H9 (cell line): ENCODE measurements around the gene EHF. TPM values are rescaled to one million over a fixed set of nuclear protein-coding genes. Genes with fewer than 3 reads are reported as not detected.

Experiments used
- DNase-seq: peaks from one replicate; pipeline ENCODE4 v3.0.0-alpha.2; 2017
- H2AFZ ChIP-seq: one replicate; pipeline ENCODE4 v1.6.1; 2013; ENCODE audit warnings: mild to moderate bottlenecking, low read length, control low read depth, moderate library complexity
- H2AK5ac ChIP-seq: 2 replicates; pipeline ENCODE4 v1.6.1; 2013; ENCODE audit warnings: low read length, control low read depth, mixed read lengths; ENCODE audit not compliant: insufficient read length
- H2BK120ac ChIP-seq: one replicate; pipeline ENCODE4 v1.6.1; 2013; ENCODE audit warnings: low read depth, mild to moderate bottlenecking, low read length, control low read depth, inconsistent platforms; ENCODE audit not compliant: poor library complexity, severe bottlenecking
- H2BK12ac ChIP-seq: 2 replicates; pipeline ENCODE4 v1.6.1; 2013; ENCODE audit warnings: low read length, control low read depth, mixed read lengths, low read depth; ENCODE audit not compliant: insufficient read length
- H2BK15ac ChIP-seq: 2 replicates; pipeline ENCODE4 v1.6.1; 2013; ENCODE audit warnings: low read depth, low read length, control low read depth
- H2BK20ac ChIP-seq: one replicate; pipeline ENCODE4 v1.6.1; 2013; ENCODE audit warnings: low read depth, mild to moderate bottlenecking, low read length, control low read depth, inconsistent platforms; ENCODE audit not compliant: poor library complexity, severe bottlenecking
- H2BK5ac ChIP-seq: 2 replicates; pipeline ENCODE4 v1.6.1; 2013; ENCODE audit warnings: low read length, control low read depth, mixed read lengths; ENCODE audit not compliant: insufficient read length
- H3K14ac ChIP-seq: 2 replicates; pipeline ENCODE4 v1.6.1; 2013; ENCODE audit warnings: low read length, control low read depth; ENCODE audit not compliant: insufficient read depth
- H3K18ac ChIP-seq: 2 replicates; pipeline ENCODE4 v1.6.1; 2013; ENCODE audit warnings: low read depth, mild to moderate bottlenecking, mixed read lengths, low read length, control low read depth; ENCODE audit not compliant: insufficient read length
- H3K23ac ChIP-seq: 2 replicates; pipeline ENCODE4 v1.6.1; 2013; ENCODE audit warnings: low read length, control low read depth, mixed read lengths, low read depth; ENCODE audit not compliant: insufficient read length
- H3K23me2 ChIP-seq: 2 replicates; pipeline ENCODE4 v1.6.1; 2013; ENCODE audit warnings: low read depth, mild to moderate bottlenecking, mixed read lengths, low read length, control low read depth; ENCODE audit not compliant: insufficient read length, poor library complexity, severe bottlenecking
- H3K27ac ChIP-seq: 2 replicates; pipeline ENCODE4 v1.5.1; 2013; ENCODE audit warnings: low read length, control low read depth, mixed read lengths, low read depth; ENCODE audit not compliant: insufficient read length
- H3K27me3 ChIP-seq: 2 replicates; pipeline ENCODE4 v1.6.1; 2013; ENCODE audit warnings: low read length, control low read depth, inconsistent platforms; ENCODE audit not compliant: insufficient read depth
- H3K4ac ChIP-seq: 2 replicates; pipeline ENCODE4 v1.6.1; 2013; ENCODE audit warnings: low read depth, mild to moderate bottlenecking, control low read depth, inconsistent platforms, low read length, moderate library complexity
- H3K4me1 ChIP-seq: 2 replicates; pipeline ENCODE4 v1.6.1; 2013; ENCODE audit warnings: low read length, control low read depth, inconsistent platforms; ENCODE audit not compliant: insufficient read depth
- H3K4me2 ChIP-seq: 2 replicates; pipeline ENCODE4 v1.6.1; 2013; ENCODE audit warnings: low read length, control low read depth, mixed read lengths; ENCODE audit not compliant: insufficient read length, insufficient read depth
- H3K56ac ChIP-seq: 2 replicates; pipeline ENCODE4 v1.6.1; 2013; ENCODE audit warnings: low read depth, mild to moderate bottlenecking, mixed read lengths, low read length, control low read depth; ENCODE audit not compliant: insufficient read length
- H3K79me1 ChIP-seq: 2 replicates; pipeline ENCODE4 v1.6.1; 2013; ENCODE audit warnings: low read depth, mild to moderate bottlenecking, moderate library complexity, low read length, control low read depth, inconsistent platforms; ENCODE audit not compliant: insufficient read depth, poor library complexity, severe bottlenecking
- H3K79me2 ChIP-seq: 2 replicates; pipeline ENCODE4 v1.6.1; 2013; ENCODE audit warnings: low read length, control low read depth, inconsistent platforms; ENCODE audit not compliant: insufficient read depth
- H3K9ac ChIP-seq: 2 replicates; pipeline ENCODE4 v1.6.1; 2013; ENCODE audit warnings: low read length, control low read depth, mixed read lengths; ENCODE audit not compliant: insufficient read length; ENCODE audit errors: extremely low read depth
- H3K9me3 ChIP-seq: one replicate; pipeline ENCODE4 v1.6.1; 2013; ENCODE audit warnings: low read depth, low read length, inconsistent platforms; ENCODE audit not compliant: control insufficient read depth
- H3T11ph ChIP-seq: one replicate; pipeline ENCODE4 v1.6.1; 2013; ENCODE audit warnings: mild to moderate bottlenecking, low read length, control low read depth, inconsistent platforms
- H4K20me1 ChIP-seq: one replicate; pipeline ENCODE4 v1.6.1; 2013; ENCODE audit not compliant: control insufficient read depth, insufficient read length, insufficient read depth
- H4K5ac ChIP-seq: 2 replicates; pipeline ENCODE4 v1.6.1; 2013; ENCODE audit warnings: low read depth, mild to moderate bottlenecking, mixed read lengths, low read length, control low read depth; ENCODE audit not compliant: insufficient read length
- H4K8ac ChIP-seq: replicated peaks from 2 replicates; pipeline ENCODE4 v1.6.1; 2013; ENCODE audit warnings: low read length, control low read depth, mixed read lengths, low read depth; ENCODE audit not compliant: insufficient read length
- H4K91ac ChIP-seq: 2 replicates; pipeline ENCODE4 v1.6.1; 2013; ENCODE audit warnings: low read depth, mild to moderate bottlenecking, moderate library complexity, mixed read lengths, low read length, control low read depth; ENCODE audit not compliant: insufficient read length
- H3K27ac Mint-ChIP-seq, 3 experiments: 2 replicates in 2 of 3; 3 replicates in 1 of 3; pipeline ENCODE4 v1.8.0; 2020 to 2021; ENCODE audit warnings: mixed read lengths in 3 of 3, mild to moderate bottlenecking in 1 of 3, moderate library complexity in 1 of 3
- H3K27me3 Mint-ChIP-seq: 2 replicates; pipeline ENCODE4 v1.8.0; 2021; ENCODE audit warnings: low read depth, mild to moderate bottlenecking, moderate library complexity, mixed read lengths
- H3K36me3 Mint-ChIP-seq, 3 experiments: 2 replicates in 2 of 3; 3 replicates in 1 of 3; pipeline ENCODE4 v1.8.0; 2020 to 2021; ENCODE audit warnings: low read depth in 3 of 3, mixed read lengths in 3 of 3; ENCODE audit not compliant: insufficient read depth in 1 of 3
- H3K4me1 Mint-ChIP-seq, 2 experiments: 2 replicates each; pipeline ENCODE4 v1.8.0; 2020; ENCODE audit warnings: mixed read lengths in 2 of 2
- H3K4me3 Mint-ChIP-seq, 2 experiments: 2 replicates in 1 of 2; 3 replicates in 1 of 2; pipeline ENCODE4 v1.8.0; 2020 to 2021; ENCODE audit warnings: mild to moderate bottlenecking in 2 of 2, mixed read lengths in 2 of 2, moderate library complexity in 1 of 2
- H3K9me3 Mint-ChIP-seq, 2 experiments: 2 replicates in 1 of 2; 3 replicates in 1 of 2; pipeline ENCODE4 v1.8.0; 2020; ENCODE audit warnings: mild to moderate bottlenecking in 2 of 2, mixed read lengths in 2 of 2, moderate library complexity in 1 of 2
- CTCF ChIP-seq: fragments of 200-600 bp; sonication (generic); conservative IDR thresholded peaks from 3 replicates; pipeline ENCODE4 v1.8.0; 2021; ENCODE audit warnings: antibody characterized with exemption, mild to moderate bottlenecking
- WGBS: extraction: QIAGEN DNeasy Blood & Tissue Kit; methylation state at CpG from one replicate; pipeline ENCODE4 v1.1.7; 2013; ENCODE audit warnings: missing lambda C conversion rate, low lambda C conversion rate, mixed read lengths; ENCODE audit not compliant: insufficient read length; ENCODE audit errors: extremely low coverage; 5-methylcytosine and 5-hydroxymethylcytosine counted together
- total RNA-seq: library from RNA; stranded (reverse); gene quantifications from 2 replicates; pipeline ENCODE4 v1.2.1, GENCODE V29; 2021

Gene EHF
- total RNA-seq, 1 experiment from 2014 or later, result not detected

DNA sequence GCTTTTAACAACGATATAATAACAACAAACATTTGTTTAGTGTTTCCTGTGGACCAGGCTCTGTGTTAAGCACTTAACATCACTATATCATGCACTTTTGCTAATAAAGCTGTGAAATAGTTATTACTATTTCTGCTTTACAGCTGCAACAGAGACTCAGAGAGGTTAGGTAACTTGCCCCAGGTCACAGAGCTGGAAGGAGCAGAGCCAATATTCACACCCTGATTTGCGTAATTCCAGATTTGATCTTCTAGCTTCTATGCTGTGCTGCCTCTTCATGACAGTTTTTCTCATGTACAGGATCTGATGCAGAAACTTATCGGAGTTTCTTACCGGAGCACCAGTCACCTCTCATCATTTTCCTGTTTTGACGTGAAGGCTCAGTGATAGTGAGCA lies 33.6 kb upstream of the EHF start:
- no peak overlapping the region for H2BK12ac ChIP-seq
- H3K4me1 ChIP-seq, result no peaks in the 10 kb centered on the region
- H3K79me2 ChIP-seq, result no peaks in the 10 kb centered on the region
- H3K23ac ChIP-seq, result no peak overlapping the region
- WGBS, result no CpG with 5 or more reads among the region's 5 CpGs
- H3K79me1 ChIP-seq, result no peaks in the 10 kb centered on the region
- H2AFZ ChIP-seq, result no peak overlapping the region
- H2BK20ac ChIP-seq, result no peak overlapping the region
- no peak overlapping the region for H3K27ac ChIP-seq
- no peak overlapping the region for H4K5ac ChIP-seq
- H3K9ac ChIP-seq, result no peak overlapping the region
- H3K56ac ChIP-seq, result no peak overlapping the region
- no peak overlapping the region for H3T11ph ChIP-seq
- no peak overlapping the region for H3K18ac ChIP-seq
- TF ChIP-seq CTCF, result no peak
- H2AK5ac ChIP-seq, result no peak overlapping the region
- H3K27me3 Mint-ChIP-seq, result no peaks in the 10 kb centered on the region; the same call in 1 of the 2 replicates
- no peaks in the 10 kb centered on the region for H3K23me2 ChIP-seq
- no peak overlapping the region for H2BK120ac ChIP-seq
- H2BK15ac ChIP-seq, result no peak overlapping the region
- no peak overlapping the region for H3K14ac ChIP-seq
- no peak overlapping the region for H3K4ac ChIP-seq
- H3K27ac Mint-ChIP-seq, result no peak overlapping the region
- no peak overlapping the region for H3K4me2 ChIP-seq
- H3K4me1 Mint-ChIP-seq, result peaks cover 8 to 14% of the 10 kb centered on the region in 2 experiments; a peak in 3 of 4 replicates
- H3K36me3 Mint-ChIP-seq, result peaks cover 0 to under 1% (median 0%) of the 10 kb centered on the region in 3 experiments; a peak in 2 of 7 replicates
- no peaks in the 10 kb centered on the region for H3K9me3 ChIP-seq
- H3K4me3 Mint-ChIP-seq, result no peak overlapping the region
- H4K8ac ChIP-seq, result no peak overlapping the region
- no peak overlapping the region for H2BK5ac ChIP-seq
- H3K9me3 Mint-ChIP-seq, result peaks cover under 1 to 1% of the 10 kb centered on the region in 2 experiments; a peak in 4 of 5 replicates
- no peak overlapping the region for H4K91ac ChIP-seq
- no peaks in the 10 kb centered on the region for H4K20me1 ChIP-seq
- DNase-seq, result no peak
- no peaks in the 10 kb centered on the region for H3K27me3 ChIP-seq
